AG04450 (cell line): ENCODE data around the gene CCDC134. TPM values are rescaled to one million over a fixed set of nuclear protein-coding genes. Genes with fewer than 3 reads are reported as not detected.

Experiments
- CTCF ChIA-PET: fragments of 300-600, 350-600 bp; formaldehyde crosslinking; extraction: SDS; loops from one replicate; lab custom pipeline; 2022; ENCODE audit warnings: antibody characterized with exemption, inconsistent platforms; lab: Charles Lee
- POLR2A ChIA-PET: fragments of 350-600 bp; formaldehyde crosslinking; extraction: SDS; loops from one replicate; lab custom pipeline; 2021; ENCODE audit warnings: antibody characterized with exemption, inconsistent platforms; lab: Yijun Ruan, JAX
- DNase-seq: peaks from one replicate; pipeline ENCODE4 v3.0.0-alpha.2; 2011; ENCODE audit warnings: low read depth, low spot score
- H3K27ac ChIP-seq: one replicate; pipeline ENCODE4 v1.5.1; 2012; ENCODE audit warnings: low read depth, low read length, control low read depth
- H3K27me3 ChIP-seq: one replicate; pipeline ENCODE4 v1.6.0; 2012; ENCODE audit warnings: low read length; ENCODE audit not compliant: control insufficient read depth, insufficient read depth
- H3K4me3 ChIP-seq: 2 replicates; pipeline ENCODE4 v1.5.1; 2011; ENCODE audit warnings: mild to moderate bottlenecking, low read depth, low read length, control low read depth
- H3K9me3 ChIP-seq: 2 replicates; pipeline ENCODE4 v1.5.1; 2012; ENCODE audit warnings: low read length; ENCODE audit not compliant: control insufficient read depth, insufficient read depth
- CTCF ChIP-seq: IDR thresholded peaks from 2 replicates; pipeline ENCODE4 v1.5.1; 2011; ENCODE audit warnings: low read depth, low read length, control low read depth, inconsistent platforms
- polyA plus RNA-seq: library from polyadenylated mRNA; depleted of rRNA; stranded (reverse); fragments of >200 nt; gene quantifications from 2 replicates; pipeline ENCODE4 v1.2.3, GENCODE V29; 2011

Gene CCDC134
- polyA plus RNA-seq, 1 experiment = 2.6 TPM

DNA sequence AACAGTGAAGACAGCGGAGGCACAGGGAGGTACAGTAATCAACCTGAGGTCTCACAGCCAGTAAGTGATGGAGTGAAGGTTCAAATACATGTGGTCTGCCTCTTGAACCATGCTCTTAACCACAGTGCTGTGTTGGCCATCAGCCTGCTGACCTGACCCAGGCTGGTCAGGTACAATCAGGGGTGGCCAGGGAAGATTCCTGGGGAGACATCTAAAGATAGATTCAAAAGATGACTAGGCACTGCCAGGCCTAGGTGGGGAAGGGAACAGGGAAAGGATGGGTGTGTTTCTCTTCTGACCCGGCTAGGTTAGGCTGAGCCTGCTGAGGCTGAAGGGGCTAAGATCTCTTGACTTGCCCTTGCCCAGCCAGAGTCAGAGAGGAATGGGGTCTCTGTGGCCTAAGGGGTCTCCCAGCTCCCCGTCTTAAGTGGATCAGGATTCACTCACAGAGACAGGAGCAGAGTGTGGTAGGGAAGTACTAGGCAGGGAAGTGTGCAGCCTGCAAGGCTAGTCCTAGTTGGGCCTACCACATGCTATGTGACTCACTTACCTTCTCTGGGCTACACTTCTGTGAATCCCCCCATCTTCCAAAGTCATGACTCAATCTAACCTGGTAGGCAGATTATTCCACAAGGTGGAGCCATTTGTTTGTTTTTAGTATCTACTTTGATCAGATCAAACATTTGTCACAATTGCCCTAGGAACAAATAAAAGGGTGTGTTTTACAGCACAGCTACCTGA lies 22.0 kb downstream of the CCDC134 start:
- no peaks in the 10 kb centered on the region for H3K27me3 ChIP-seq
- H3K9me3 ChIP-seq = no peaks in the 10 kb centered on the region
- H3K27ac ChIP-seq = no peak overlapping the region
- ChIA-PET POLR2A (no interaction called here), CTCF (interaction anchor here (0.6 to 1.5 kb wide), 2 partner anchors 48 to 125 kb away, joined by 4 to 7 read pairs; no protein-coding TSS in a partner anchor)
- DNase-seq = no peak
- peak; percentile 42 for TF ChIP-seq CTCF
- no peak overlapping the region for H3K4me3 ChIP-seq

DNA sequence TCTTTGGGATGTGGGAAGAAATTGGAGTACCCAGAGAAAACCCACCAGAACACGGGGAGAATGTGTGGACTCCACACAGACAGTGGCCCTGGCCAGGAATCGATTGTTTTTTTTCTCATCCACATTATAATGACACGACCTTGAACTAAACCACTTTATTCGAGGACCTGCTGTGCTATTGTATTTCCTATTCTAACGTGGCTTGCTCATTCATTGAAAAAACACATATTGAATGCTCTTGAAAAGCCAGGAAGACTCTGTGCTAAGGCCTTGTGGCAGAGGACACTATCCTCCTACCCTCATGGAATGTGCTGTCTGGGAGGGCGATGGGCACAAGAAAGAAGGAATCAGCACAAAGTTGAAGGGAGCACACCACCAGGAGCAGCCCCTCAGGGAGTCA lies 23.3 kb downstream of the CCDC134 start:
- DNase-seq = no peak
- ChIA-PET POLR2A (no interaction called here), CTCF (no interaction called here)
- Histone ChIP-seq H3K9me3 (no peaks in the 10 kb centered on the region), H3K27ac (no peak overlapping the region), H3K27me3 (no peaks in the 10 kb centered on the region), H3K4me3 (no peak overlapping the region)
- TF ChIP-seq CTCF = no peak

- CTCF ChIA-PET = interaction anchor here (0.6 kb wide), 1 partner anchor 79 kb away, joined by 3 read pairs; no protein-coding TSS in a partner anchor
- DNase-seq = no peak
Measured at GRCh38 chr22:41825376-41825775, 24.9 kb downstream of the CCDC134 start.

DNA sequence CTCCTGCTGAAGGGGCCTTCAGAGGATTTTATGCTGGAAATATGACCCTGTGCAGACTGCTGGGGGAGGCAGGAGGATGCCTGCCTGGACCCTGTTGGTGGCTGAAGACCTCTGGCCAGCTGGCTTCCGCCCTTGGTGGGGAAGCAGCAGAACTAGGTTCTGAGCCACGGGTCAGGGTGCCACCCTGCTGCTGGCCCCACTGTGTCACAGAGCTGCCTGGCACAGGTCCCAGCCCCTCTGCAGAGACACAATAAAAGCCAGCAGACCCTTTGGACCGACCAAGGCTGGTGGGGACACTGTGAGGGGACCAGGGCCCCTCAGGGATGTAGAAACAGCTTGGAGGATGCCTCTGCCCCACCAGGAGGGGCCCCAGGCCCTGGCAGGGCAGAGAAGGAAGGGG lies 25.5 kb downstream of the CCDC134 start:
- Histone ChIP-seq H3K9me3 (no peaks in the 10 kb centered on the region), H3K4me3 (no peak overlapping the region), H3K27me3 (no peaks in the 10 kb centered on the region), H3K27ac (no peak overlapping the region)
- ChIA-PET POLR2A (interaction anchor here (1.1 kb wide), 1 partner anchor 26 kb away, joined by 5 read pairs; the partner anchor contains the start of gene CCDC134), CTCF (interaction anchor here (0.6 to 2.8 kb wide), 2 partner anchors 79 to 129 kb away, joined by 3 to 7 read pairs; no protein-coding TSS in a partner anchor)
- no peak for TF ChIP-seq CTCF
- DNase-seq = no peak

More at GRCh38 chr22:41825376-41825775, 24.9 kb downstream of the CCDC134 start:
- POLR2A ChIA-PET = no interaction called here
- no peak for TF ChIP-seq CTCF
- no peak overlapping the region for H3K4me3 ChIP-seq
- no peak overlapping the region for H3K27ac ChIP-seq
- no peaks in the 10 kb centered on the region for H3K27me3 ChIP-seq
- H3K9me3 ChIP-seq = no peaks in the 10 kb centered on the region
